ENCODE data around the gene AQP2. TPM values are rescaled to one million over a fixed set of nuclear protein-coding genes. Genes with fewer than 3 reads are reported as not detected.

Gene AQP2
- total RNA-seq, 2 experiments from 2014 or later, result not detected

- H3K4me2 ChIP-seq (ENCODE audit: low read length), result no peak overlapping the region
- no peaks in the 10 kb centered on the region for H3K4me1 ChIP-seq (ENCODE audit: insufficient read depth, low read length, poor library complexity, severe bottlenecking)
- H3K79me2 ChIP-seq (ENCODE audit: insufficient read depth, low read depth, low read length), result no peaks in the 10 kb centered on the region
- no peak overlapping the region for H3K4me3 ChIP-seq (ENCODE audit: low read depth, low read length, poor library complexity, severe bottlenecking)
- CTCF ChIA-PET (ENCODE audit: unreplicated experiment), result no interaction called here
- no peak for DNase-seq (ENCODE audit: low spot score)
- no peak overlapping the region for H2AFZ ChIP-seq (ENCODE audit: low read length)
- BruUV-seq (replicated peaks), result no TSS peak
- peaks cover 28% of the 10 kb centered on the region for H3K36me3 ChIP-seq (ENCODE audit: insufficient read depth, low read length)
- intact Hi-C loops (cut with micrococcal nuclease; ENCODE audit: unreplicated experiment), result no loop called here
- no peaks in the 10 kb centered on the region for H3K9me2 ChIP-seq (ENCODE audit: insufficient read depth, low read length)
- H3K9me3 ChIP-seq (ENCODE audit: low read length), result no peaks in the 10 kb centered on the region
- no peaks in the 10 kb centered on the region for H4K20me1 ChIP-seq (ENCODE audit: insufficient read depth, low read length)
- no peak overlapping the region for H3K27ac ChIP-seq (ENCODE audit: low read depth, low read length, poor library complexity, severe bottlenecking)
- POLR2A ChIA-PET, result interaction anchor here (0.6 to 1.3 kb wide), 4 partner anchors 12 to 102 kb away, joined by 3 to 7 read pairs (median 6); no protein-coding TSS in a partner anchor
- TF ChIP-seq EZH2phosphoT487 (IDR thresholded peaks at IDR 0.05; ENCODE audit: borderline replicate concordance, low read depth, low read length), result no peak
- no peak for TF ChIP-seq CTCF (conservative IDR thresholded peaks at IDR 0.05; ENCODE audit: low read length)
These were observed 31.9 kb downstream of the AQP2 start for GRCh38 chr12:49982246-49983087.

- no peak overlapping the region for H3K27ac ChIP-seq (ENCODE audit: low read depth, low read length, poor library complexity, severe bottlenecking)
- CTCF ChIA-PET (ENCODE audit: unreplicated experiment), result no interaction called here
These were observed 33.4 kb downstream of the AQP2 start for GRCh38 chr12:49983892-49984291.

More at GRCh38 chr12:49983892-49984291, 33.4 kb downstream of the AQP2 start:
- no peak overlapping the region for H2AFZ ChIP-seq (ENCODE audit: low read length)
- no peaks in the 10 kb centered on the region for H3K9me2 ChIP-seq (ENCODE audit: insufficient read depth, low read length)
- TF ChIP-seq EZH2phosphoT487 (IDR thresholded peaks at IDR 0.05; ENCODE audit: borderline replicate concordance, low read depth, low read length), result no peak
- TF ChIP-seq CTCF (conservative IDR thresholded peaks at IDR 0.05; ENCODE audit: low read length), result no peak
- no peak overlapping the region for H3K4me2 ChIP-seq (ENCODE audit: low read length)
- DNase-seq (ENCODE audit: low spot score), result no peak
- no TSS peak for BruUV-seq (replicated peaks)
- POLR2A ChIA-PET, result interaction anchor here (0.6 to 0.7 kb wide), 2 partner anchors 25 to 43 kb away, joined by 3 read pairs; no protein-coding TSS in a partner anchor
- H3K9me3 ChIP-seq (ENCODE audit: low read length), result no peaks in the 10 kb centered on the region
- intact Hi-C loops (cut with micrococcal nuclease; ENCODE audit: unreplicated experiment), result no loop called here
- no peak overlapping the region for H3K4me3 ChIP-seq (ENCODE audit: low read depth, low read length, poor library complexity, severe bottlenecking)
- H3K36me3 ChIP-seq (ENCODE audit: insufficient read depth, low read length), result peaks cover 43% of the 10 kb centered on the region
- H3K4me1 ChIP-seq (ENCODE audit: insufficient read depth, low read length, poor library complexity, severe bottlenecking), result no peaks in the 10 kb centered on the region
- no peaks in the 10 kb centered on the region for H3K79me2 ChIP-seq (ENCODE audit: insufficient read depth, low read depth, low read length)
- H4K20me1 ChIP-seq (ENCODE audit: insufficient read depth, low read length), result no peaks in the 10 kb centered on the region
